Non-pigmented ciliary epithelial cell (primary cell): ENCODE measurements around the gene EPHB4.
"Not testable (repeated sequence)": the region's sequence is repeated elsewhere in the genome, so short reads cannot be mapped to it uniquely, and the experiment has no call there.

Source experiments
- DNase-seq: peaks from one replicate; pipeline ENCODE4 v3.0.0-alpha.2; 2010; ENCODE audit warnings: low read depth

EPHB4 gene

DNA sequence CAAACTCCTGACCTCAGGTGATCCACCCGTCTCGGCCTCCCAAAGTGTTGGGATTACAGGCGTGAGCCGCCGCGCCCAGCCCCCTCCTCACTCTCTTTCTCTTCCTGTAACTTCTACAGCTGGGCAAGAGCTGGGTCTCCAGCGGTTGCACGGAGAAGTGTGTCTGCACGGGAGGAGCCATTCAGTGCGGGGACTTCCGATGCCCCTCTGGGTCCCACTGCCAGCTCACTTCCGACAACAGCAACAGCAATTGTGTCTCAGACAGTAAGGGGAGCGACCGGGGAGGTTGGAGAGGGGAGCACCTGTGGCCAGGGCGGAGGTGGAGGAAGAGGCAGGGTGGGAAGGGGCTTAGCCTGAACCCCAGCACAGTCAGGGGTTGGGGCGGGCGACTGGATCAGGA lies 41.4 kb downstream of the EPHB4 start:
- no peak for DNase-seq

- DNase-seq: no peak
These were observed 43.5 kb downstream of the EPHB4 start for GRCh38 chr7:100783804-100784203.

GRCh38 chr7:100781255-100781654 lies 46.1 kb downstream of the EPHB4 start:
- DNase-seq: no peak

GRCh38 chr7:100779359-100779758 lies 48.0 kb downstream of the EPHB4 start:
- DNase-seq: no peak

DNA sequence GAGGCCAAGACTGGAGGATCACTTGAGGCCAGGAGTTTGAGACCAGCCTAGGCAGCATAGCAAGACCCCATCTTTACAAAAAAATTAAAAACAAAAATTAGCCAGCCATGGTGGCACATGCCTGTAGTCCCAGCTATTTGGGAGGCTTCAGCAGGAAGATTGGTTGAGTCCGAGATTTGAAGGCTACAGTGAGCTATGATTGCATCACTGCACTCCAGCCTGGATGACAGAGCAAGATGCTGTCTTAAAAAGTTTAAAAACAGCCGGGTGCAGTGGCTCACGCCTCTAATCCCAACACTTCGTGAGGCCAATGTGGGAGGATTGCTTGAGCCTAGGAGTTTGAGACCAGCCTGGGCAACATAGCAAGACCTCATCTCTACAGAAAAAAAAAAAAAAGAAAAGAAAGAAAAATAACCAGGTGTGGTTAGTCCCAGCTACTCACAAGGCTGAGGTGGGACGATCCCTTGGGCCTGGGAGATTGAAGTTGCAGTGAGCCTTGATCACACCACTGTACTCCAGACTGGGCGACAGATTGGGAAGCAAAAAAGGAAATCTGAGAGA lies 49.2 kb downstream of the EPHB4 start:
- DNase-seq: no peak

- no peak for DNase-seq
These were observed 53.8 kb downstream of the EPHB4 start for GRCh38 chr7:100773491-100773890.

GRCh38 chr7:100768784-100769183 lies 58.5 kb downstream of the EPHB4 start:
- no peak for DNase-seq

GRCh38 chr7:100765250-100765649 lies 62.1 kb downstream of the EPHB4 start:
- DNase-seq: no peak

DNA sequence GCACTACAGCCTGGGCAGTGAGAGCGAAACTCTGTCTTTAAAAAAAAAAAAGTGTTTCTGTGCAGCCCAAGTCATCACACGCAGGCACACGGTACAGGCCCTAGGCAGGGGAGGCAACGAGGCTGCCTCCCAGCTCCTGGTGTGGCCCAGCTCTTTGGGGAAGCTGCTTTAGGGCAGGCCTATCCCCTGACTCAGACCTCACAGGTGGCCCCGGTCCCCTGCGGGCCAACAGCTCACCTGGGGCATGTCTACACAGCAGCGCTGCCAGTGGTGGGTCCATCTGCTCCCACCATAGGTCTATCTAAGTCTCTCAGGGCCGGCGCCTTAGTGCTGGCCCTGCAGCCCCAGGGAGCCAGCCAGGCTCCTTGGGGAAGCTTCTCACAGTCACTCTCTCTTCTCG lies 62.5 kb downstream of the EPHB4 start:
- no peak for DNase-seq

- no peak for DNase-seq
These were observed 63.7 kb downstream of the EPHB4 start for GRCh38 chr7:100763556-100764140.

- DNase-seq: not testable (repeated sequence)
These were observed 64.5 kb downstream of the EPHB4 start for GRCh38 chr7:100762841-100763240.

DNA sequence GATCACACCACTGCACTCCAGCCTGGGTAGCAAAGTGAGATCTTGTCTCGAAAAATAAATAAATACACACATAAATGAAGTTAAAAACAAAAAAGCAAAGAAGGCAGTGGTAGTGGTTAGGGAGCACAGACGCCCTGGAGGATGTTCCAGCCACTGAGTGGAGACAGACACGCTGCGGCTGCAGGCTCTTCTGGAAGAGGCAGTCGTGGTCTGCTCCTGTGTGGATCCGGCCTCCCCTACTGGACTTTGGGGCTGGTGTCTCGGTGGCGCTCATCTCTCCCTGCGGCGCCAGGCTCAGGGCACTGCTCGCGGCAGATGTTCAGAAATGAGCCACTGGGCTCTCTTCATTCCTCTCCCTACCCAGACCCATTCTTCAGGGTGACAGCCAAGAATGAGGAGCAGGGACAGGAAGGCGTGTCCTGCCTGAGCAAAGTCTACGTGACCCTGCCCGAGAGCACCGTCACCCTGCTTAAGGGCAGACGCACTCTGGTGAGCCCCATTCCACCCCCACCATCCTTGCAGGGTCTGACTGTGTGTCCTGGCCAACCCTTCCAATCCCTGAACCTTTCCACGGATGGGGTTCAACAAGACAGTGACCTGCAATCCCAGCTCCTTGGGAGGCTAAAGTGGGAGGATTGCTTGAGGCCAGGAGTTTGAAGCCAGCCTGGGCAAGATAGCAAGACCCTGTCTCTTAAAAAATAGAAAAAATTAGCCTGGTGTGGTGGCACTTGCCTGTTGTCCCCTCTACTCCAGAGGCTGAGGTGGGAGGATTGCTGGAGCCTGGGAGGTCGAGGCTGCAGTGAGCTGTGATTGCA lies 67.8 kb downstream of the EPHB4 start:
- no peak for DNase-seq

GRCh38 chr7:100753750-100754149 lies 73.6 kb downstream of the EPHB4 start:
- no peak for DNase-seq

- DNase-seq: no peak
These were observed 74.3 kb downstream of the EPHB4 start for GRCh38 chr7:100752994-100753393.
